DOHH2 (cell line): ENCODE data around the gene OR4F6.

Experiments used
- CTCF ChIP-seq: fragments of 200-600 bp; sonication (generic); IDR thresholded peaks from one replicate; pipeline ENCODE4 v1.5.1; 2014; ENCODE audit warnings: antibody characterized with exemption, mild to moderate bottlenecking, low read depth, low read length; ENCODE audit not compliant: poor library complexity, severe bottlenecking
- EZH2phosphoT487 ChIP-seq: fragments of 200-600 bp; sonication (generic); IDR thresholded peaks from 2 replicates; pipeline ENCODE4 v1.6.1; 2017; ENCODE audit warnings: borderline replicate concordance, mild to moderate bottlenecking, antibody characterized with exemption, low read length, moderate library complexity, mixed read lengths

- TF ChIP-seq CTCF (no peak), EZH2phosphoT487 (no peak)
Observed at GRCh38 chr15:101841656-101842055, 38.3 kb downstream of the OR4F6 start.
